Retina (tissue), 1 donor: ENCODE data around the gene NCKAP1.

Experiments used
- DNase-seq: peaks from one replicate; pipeline ENCODE4 v3.0.0-alpha.2; 2016

Gene NCKAP1

DNA sequence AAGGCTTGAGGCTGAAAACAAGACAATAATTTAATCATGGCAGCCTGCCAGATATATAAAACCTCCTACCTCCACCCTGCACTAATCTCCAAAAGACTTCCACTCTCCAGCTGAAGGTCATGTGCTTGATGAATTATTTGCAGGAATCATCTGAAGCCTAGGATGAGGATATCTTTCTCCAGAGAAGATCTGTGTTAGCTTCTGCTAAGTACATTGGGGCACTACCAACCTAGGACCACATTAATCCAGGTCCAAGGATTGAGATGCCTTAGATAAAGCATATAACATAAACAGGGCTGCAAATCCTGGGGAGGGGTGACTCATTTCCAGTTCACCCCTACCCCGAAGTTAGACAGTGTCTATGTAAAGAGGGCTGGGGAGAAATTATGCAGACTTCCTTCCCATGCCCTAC lies 91.3 kb downstream of the NCKAP1 start:
- no peak for DNase-seq

- DNase-seq = no peak
Observed at GRCh38 chr2:182943339-182943738, 94.9 kb downstream of the NCKAP1 start.

DNA sequence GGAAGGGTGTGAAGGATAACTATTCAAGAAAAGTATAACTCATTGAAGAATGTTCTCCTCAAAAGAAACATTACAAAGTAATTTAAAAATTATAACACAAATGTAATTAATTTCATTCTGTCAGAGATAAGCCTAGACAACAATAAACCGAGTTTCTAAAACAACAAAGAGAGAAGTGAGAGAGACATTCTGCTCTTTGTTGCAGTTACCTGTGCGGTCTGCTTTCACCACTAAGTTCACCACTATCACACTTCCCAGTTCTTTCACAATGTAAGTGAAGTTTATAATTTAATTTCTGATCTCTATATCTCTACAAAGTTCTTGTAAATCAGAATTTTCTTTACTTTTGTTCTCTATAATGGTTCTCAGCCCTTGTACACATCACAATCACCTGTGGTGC lies 95.5 kb downstream of the NCKAP1 start:
- DNase-seq = no peak

DNA sequence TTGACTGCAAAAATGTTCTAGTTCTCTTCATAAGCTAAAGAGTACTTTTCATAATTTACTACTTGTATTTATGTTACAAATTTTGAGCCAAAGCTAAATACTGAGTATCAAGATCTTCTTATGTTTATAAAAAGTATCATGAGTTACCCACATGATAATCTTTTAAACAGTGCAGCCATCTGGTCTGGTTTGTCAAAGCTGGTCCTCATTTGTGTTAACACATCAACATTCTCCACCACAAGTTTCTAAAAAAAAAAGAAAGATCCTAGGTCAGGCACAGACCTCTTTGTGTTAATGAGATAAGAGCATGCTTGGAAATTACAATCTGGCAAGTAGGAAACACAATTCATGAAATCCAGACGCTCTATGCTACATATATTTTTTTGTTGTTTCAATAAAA lies 96.3 kb downstream of the NCKAP1 start:
- DNase-seq = no peak

GRCh38 chr2:182941121-182941722 lies 97.0 kb downstream of the NCKAP1 start:
- DNase-seq = peak; percentile 22

DNA sequence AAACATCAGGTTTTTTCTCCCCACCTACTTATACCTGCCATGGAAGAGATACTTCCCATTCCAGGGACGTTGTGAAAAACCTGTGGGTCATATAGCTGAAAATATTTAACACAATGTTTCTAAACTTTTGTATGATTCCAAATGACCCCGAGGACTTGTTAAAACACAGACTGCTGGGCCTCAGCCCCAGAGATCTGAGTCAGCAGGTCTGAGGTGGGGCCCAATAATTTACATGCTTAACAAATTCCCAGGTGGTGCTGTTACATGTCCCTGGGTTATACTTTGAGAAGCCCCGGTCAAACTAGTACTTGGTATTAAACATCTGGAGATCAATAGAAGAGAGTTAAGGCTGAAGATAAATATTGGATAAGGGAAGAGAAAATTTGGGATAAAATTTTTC lies 100.4 kb downstream of the NCKAP1 start:
- no peak for DNase-seq

GRCh38 chr2:182933629-182934028 lies 104.6 kb downstream of the NCKAP1 start:
- no peak for DNase-seq

GRCh38 chr2:182929972-182930371 lies 108.3 kb downstream of the NCKAP1 start:
- DNase-seq = no peak

- DNase-seq = no peak
Observed at GRCh38 chr2:182924306-182924705, 114.0 kb downstream of the NCKAP1 start.

- no peak for DNase-seq
Observed at GRCh38 chr2:182921234-182921633, 117.0 kb downstream of the NCKAP1 start.

DNA sequence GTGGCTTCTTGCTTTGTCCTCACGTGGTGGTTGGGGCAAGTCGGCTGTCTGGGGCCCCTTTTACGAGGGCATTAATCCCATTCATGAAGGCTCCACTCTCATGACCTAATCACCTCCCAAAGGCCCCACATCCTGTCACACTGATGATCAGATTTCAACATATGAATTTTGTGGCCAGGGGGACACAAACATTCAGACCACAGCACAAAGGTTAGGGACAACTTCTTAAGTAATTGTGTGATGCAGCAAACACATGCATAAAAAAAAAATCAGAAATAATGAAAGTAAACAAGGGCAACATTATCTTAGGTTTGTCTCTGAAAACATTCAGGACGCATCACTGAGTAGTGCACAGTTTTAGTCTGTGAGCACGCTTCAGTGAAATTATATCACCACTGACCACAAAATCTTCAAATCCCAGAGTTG lies 117.6 kb downstream of the NCKAP1 start:
- no peak for DNase-seq

- DNase-seq = no peak
Observed at GRCh38 chr2:182920089-182920488, 118.2 kb downstream of the NCKAP1 start.

- no peak for DNase-seq
Observed at GRCh38 chr2:182918961-182919652, 119.2 kb downstream of the NCKAP1 start.

DNA sequence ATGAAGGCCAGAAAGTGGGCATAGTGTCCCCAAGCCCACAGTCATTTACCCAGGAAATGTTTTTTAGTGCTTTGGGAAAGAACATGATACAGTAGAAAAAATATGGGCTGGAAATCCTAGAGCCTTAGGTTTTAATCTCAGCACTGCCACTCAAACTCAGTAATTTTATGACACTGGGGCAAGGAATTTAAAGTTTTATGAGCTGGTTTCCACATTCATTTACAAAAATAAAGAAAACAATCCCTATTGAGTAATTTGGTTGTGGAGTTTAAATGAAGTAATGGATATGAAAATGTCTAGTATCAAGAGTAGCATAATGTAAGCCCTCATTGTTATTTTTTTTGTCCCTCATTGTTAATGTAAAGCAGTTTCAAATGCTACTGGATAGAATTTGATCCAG lies 120.3 kb downstream of the NCKAP1 start:
- DNase-seq = no peak

DNA sequence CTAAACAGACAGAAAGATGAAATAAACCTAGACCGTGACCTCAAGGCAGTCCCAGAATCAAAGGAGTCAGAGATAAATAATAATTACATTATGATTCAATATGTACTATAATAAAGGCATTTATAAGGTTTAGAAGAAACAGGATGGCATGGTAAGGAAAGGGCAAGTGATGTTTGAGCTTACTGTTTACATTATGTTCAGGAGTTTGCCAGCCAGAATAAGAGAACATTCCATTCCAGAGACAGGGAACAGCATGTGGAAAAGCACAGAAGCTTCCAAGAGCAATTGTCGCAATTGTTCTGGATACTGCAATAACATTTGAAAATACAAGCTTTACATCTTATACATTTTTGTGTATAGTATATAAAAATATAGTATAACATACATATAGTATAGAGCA lies 121.8 kb downstream of the NCKAP1 start:
- DNase-seq = no peak

DNA sequence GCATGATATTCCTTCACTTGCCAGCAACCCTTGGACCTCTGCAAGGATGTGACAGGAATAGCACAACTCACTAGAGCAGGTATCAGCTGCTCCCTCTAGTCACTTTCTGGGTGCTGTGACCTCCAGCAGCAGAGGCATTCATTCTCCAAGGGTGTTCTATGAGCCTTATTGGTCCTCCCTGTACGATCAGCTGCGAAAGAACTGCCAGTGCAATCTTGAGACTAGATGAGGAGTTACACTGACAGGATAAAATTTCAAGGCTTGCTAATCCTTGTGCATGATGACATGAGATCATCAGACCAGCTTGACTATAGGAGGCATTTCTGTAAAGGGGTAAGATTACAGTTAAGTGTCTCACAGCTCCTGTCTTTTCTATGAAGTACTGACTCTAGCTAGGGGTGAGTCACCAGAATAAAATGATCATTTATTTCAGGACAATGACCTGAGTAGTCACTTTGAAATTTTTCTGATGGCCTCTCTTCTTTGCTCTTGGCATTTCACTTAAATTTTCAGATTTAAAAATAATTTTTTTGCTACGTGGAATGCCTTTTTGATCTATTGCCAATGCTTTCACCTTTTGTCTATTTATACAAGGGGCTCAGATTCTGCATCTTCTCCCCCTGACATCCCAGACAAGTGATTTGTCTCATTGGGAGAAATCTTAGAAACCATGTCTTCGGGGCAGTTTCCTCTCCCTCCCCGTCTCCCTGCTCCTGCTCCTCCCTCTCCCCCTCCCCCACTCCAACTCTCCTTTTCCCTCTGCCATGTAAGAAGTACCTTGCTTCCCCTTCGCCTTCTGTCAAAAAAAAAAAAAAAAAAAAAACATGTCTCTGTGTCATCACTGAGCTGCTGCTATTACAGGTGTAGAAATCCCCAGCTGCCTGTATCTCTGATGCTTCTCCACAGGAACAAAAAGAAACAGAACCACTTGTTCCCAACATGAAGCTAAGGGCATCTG lies 122.6 kb downstream of the NCKAP1 start:
- DNase-seq = no peak

DNA sequence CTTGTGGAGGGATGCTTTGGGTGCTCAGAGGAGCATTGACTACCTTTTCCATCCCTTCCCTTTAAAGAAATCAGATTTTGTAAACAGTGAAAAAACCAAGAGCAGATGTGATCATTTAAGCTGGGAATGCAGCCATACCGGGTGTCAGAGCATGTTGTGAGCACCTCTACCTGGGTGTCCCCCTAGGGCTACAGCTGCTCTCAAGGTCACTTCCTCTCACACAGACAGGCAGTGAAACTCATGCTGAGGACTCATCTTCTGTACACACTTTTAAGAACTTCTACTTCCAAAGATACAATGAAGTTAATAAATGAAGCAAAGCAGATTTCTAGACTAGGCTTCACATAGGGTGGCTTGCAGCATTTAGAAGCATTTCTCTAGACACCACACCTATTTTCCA lies 123.4 kb downstream of the NCKAP1 start:
- no peak for DNase-seq

DNA sequence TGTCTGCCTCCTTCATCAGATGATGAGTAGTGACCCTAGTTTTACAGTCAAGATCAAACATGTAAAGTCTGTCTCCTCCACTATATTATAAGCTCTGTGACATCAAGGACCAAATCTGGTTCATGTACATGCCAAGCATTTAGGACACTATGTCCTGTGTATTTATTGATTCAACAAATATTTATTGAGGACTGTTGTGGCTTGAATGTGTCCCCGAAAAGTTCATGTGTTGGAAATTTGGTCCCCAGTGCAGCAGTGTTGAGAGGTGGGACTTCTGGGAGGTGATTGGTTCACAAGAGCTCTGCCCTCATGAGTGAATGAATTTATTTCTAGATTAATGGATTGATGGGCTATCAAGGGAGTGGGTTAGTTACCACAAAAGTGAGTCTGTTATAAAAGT lies 125.2 kb downstream of the NCKAP1 start:
- no peak for DNase-seq

GRCh38 chr2:182912518-182912915 lies 125.7 kb downstream of the NCKAP1 start:
- DNase-seq = no peak

DNA sequence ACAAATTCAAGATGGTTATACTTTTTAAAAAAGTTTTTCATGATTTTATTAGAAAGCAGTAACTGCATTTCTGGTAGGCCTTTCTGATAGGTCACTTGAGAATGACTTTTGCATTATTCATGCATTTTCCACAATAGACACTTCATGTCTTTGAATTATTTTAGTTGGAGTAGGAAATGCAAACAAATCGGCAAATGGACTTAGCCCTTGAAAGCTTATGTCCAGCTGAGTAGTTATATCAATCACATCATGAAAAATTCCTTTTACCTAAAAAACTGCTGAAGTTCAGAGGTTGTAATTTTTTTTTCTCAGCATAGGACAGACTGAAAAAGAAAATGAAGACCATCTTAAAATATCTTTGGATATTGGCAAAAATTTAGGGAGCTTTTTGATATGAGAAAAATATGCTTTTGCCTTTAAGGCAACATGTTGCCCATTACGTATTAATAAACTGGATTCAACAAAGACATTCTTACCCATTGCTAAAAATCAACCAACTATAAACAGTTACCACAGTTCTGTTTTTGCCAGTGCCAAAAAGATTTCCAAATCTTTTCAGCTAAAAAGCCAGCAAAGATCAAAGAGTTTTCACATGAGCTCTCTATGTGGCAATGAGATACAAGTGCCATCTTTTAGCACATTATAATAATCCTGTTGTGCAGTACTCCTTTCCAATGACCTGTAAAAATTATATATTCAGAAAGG lies 126.3 kb downstream of the NCKAP1 start:
- no peak for DNase-seq

DNA sequence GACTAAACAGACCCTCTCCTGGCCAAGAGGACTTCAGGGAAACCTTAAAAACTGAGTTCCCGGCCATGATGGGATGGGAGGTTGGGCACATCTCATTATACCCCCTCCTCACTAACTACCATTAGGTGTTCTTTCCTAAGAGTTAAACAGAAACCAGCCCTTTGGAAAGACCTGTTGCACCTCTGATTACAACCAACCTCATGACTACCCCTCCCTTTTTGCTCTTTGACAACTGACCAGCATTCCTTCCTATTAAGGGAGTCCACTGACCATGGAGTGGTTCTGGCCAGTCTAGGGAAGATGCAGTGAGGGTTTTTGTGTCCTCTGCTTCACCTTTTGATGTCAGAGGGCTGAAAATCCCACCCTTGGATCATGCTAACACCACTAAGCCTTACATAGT lies 127.3 kb downstream of the NCKAP1 start:
- DNase-seq = no peak

GRCh38 chr2:182907081-182907830 lies 131.0 kb downstream of the NCKAP1 start:
- DNase-seq = no peak
